Smooth muscle cell (in vitro differentiated cells): Measurements from ENCODE around the gene TRAF1. TPM values are rescaled to one million over a fixed set of nuclear protein-coding genes. Genes with fewer than 3 reads are reported as not detected.

Experiments
- DNase-seq: peaks from one replicate; lab custom pipeline; 2025; ENCODE audit not compliant: unreplicated experiment; lab: John Stamatoyannopoulos, UW
- H2AFZ ChIP-seq: fragments of 200-600 bp; sonication (generic); 2 replicates; pipeline ENCODE4 v1.6.0; 2016; ENCODE audit warnings: antibody characterized with exemption, low read depth, mild to moderate bottlenecking
- H3F3A ChIP-seq: fragments of 200-600 bp; sonication (generic); 2 replicates; pipeline ENCODE4 v1.6.0; 2017; ENCODE audit warnings: antibody characterized with exemption, low read depth
- H3K27ac ChIP-seq: fragments of 200-600 bp; sonication (generic); 2 replicates; pipeline ENCODE4 v1.5.1; 2016; ENCODE audit warnings: low read depth, mild to moderate bottlenecking
- H3K27me3 ChIP-seq: fragments of 200-600 bp; sonication (generic); 2 replicates; pipeline ENCODE4 v1.6.1; 2016; ENCODE audit warnings: low read depth, mild to moderate bottlenecking
- H3K36me3 ChIP-seq: fragments of 200-600 bp; sonication (generic); 2 replicates; pipeline ENCODE4 v1.5.1; 2016; ENCODE audit warnings: low read depth
- H3K4me1 ChIP-seq: fragments of 200-600 bp; sonication (generic); 2 replicates; pipeline ENCODE4 v1.5.1; 2016; ENCODE audit warnings: low read depth
- H3K4me2 ChIP-seq: fragments of 200-600 bp; sonication (generic); 2 replicates; pipeline ENCODE4 v1.6.0; 2016; ENCODE audit warnings: mild to moderate bottlenecking
- H3K4me3 ChIP-seq: fragments of 200-600 bp; sonication (generic); 2 replicates; pipeline ENCODE4 v1.5.1; 2016; ENCODE audit warnings: mild to moderate bottlenecking
- H3K79me2 ChIP-seq: fragments of 200-600 bp; sonication (generic); 2 replicates; pipeline ENCODE4 v1.6.0; 2016; ENCODE audit warnings: low read depth, mild to moderate bottlenecking
- H3K9ac ChIP-seq: fragments of 200-600 bp; sonication (generic); 2 replicates; pipeline ENCODE4 v1.6.0; 2016; ENCODE audit warnings: low read depth
- H3K9me3 ChIP-seq: fragments of 200-600 bp; sonication (generic); replicated peaks from 2 replicates; pipeline ENCODE4 v1.5.1; 2016; ENCODE audit warnings: low read depth
- H4K20me1 ChIP-seq: fragments of 200-600 bp; sonication (generic); 2 replicates; pipeline ENCODE4 v1.6.0; 2016; ENCODE audit warnings: low read depth
- WGBS: methylation state at CpG from one replicate; pipeline ENCODE4 v1.1.7; 2016; ENCODE audit warnings: low lambda C conversion rate; 5-methylcytosine and 5-hydroxymethylcytosine counted together
- polyA plus RNA-seq: library from polyadenylated mRNA; unstranded; fragments of >200 nt; fragmentation: Nextera tagmentation; extraction: Ambion mirVana; gene quantifications from 2 replicates; pipeline ENCODE4 v1.2.1, GENCODE V29; 2016
- total RNA-seq: library from RNA; depleted of rRNA; stranded (reverse); fragments of >200 nt; gene quantifications from 2 replicates; pipeline ENCODE4 v1.2.3, GENCODE V29; 2014
- TF ChIP-seq, protein P1 (sequence below): fragments of 200-600 bp; sonication (generic); IDR thresholded peaks from 2 replicates; pipeline ENCODE4 v1.5.1; 2017; ENCODE audit warnings: borderline replicate concordance, mild to moderate bottlenecking, antibody characterized with exemption; ENCODE audit not compliant: insufficient read depth, poor library complexity, severe bottlenecking

The TRAF1 gene, protein sequence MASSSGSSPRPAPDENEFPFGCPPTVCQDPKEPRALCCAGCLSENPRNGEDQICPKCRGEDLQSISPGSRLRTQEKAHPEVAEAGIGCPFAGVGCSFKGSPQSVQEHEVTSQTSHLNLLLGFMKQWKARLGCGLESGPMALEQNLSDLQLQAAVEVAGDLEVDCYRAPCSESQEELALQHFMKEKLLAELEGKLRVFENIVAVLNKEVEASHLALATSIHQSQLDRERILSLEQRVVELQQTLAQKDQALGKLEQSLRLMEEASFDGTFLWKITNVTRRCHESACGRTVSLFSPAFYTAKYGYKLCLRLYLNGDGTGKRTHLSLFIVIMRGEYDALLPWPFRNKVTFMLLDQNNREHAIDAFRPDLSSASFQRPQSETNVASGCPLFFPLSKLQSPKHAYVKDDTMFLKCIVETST
- total RNA-seq (5.4 and 5.9 TPM in 2 replicates), polyA plus RNA-seq (2.9 and 4.6 TPM in 2 replicates)

DNA sequence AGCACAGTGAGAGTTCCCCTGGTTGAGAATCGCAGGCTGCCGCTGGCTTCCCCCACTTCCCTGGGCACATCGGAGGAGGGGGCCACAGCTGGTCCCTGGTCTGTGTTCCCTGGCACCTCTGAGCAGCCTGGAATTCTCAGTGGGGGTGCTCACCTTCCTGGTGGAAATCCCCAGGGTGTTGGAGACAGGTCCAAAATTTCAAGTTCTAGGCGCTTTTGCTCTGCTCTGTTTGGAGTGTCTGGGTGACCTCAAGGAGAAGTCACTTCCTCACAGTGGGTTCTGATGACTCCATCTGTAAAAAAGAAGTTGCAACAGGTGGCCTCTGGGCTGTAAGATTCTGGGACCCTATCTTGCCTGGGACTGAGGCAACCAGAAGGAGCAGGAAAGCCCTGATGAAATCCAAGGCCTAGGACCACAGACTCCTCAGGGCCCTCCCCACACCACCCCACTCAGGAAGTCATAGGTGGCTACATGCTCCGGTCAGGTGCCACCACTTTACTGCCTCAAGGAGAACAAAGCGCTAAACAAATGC is at the start of gene TRAF1:
Gene TRAF1, minus strand, starts transcription at position 400 of the 532 bp plus-strand sequence. CDS start 721 bp downstream, outside the sequence.
- Histone ChIP-seq H3K9ac (peak within 1 kb of the TSS; percentile 86), H3K4me1 (peaks cover 30% of the 10 kb centered on the region), H3K79me2 (no peaks in the 10 kb centered on the region), H3K27me3 (no peaks in the 10 kb centered on the region), H4K20me1 (no peaks in the 10 kb centered on the region), H3K36me3 (no peaks in the 10 kb centered on the region), H3K9me3 (no peaks in the 10 kb centered on the region), H3K27ac (peak within 1 kb of the TSS; percentile 97), H3K4me2 (peak within 1 kb of the TSS; percentile 68), H2AFZ (no peak within 1 kb of the TSS), H3F3A (peaks cover 38% of the 10 kb centered on the region), H3K4me3 (no peak within 1 kb of the TSS)
- 59% methylated on average over 6 of the region's 6 CpGs for WGBS
- DNase-seq = no peak
- TF ChIP-seq, protein P1, sequence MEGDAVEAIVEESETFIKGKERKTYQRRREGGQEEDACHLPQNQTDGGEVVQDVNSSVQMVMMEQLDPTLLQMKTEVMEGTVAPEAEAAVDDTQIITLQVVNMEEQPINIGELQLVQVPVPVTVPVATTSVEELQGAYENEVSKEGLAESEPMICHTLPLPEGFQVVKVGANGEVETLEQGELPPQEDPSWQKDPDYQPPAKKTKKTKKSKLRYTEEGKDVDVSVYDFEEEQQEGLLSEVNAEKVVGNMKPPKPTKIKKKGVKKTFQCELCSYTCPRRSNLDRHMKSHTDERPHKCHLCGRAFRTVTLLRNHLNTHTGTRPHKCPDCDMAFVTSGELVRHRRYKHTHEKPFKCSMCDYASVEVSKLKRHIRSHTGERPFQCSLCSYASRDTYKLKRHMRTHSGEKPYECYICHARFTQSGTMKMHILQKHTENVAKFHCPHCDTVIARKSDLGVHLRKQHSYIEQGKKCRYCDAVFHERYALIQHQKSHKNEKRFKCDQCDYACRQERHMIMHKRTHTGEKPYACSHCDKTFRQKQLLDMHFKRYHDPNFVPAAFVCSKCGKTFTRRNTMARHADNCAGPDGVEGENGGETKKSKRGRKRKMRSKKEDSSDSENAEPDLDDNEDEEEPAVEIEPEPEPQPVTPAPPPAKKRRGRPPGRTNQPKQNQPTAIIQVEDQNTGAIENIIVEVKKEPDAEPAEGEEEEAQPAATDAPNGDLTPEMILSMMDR = no peak

DNA sequence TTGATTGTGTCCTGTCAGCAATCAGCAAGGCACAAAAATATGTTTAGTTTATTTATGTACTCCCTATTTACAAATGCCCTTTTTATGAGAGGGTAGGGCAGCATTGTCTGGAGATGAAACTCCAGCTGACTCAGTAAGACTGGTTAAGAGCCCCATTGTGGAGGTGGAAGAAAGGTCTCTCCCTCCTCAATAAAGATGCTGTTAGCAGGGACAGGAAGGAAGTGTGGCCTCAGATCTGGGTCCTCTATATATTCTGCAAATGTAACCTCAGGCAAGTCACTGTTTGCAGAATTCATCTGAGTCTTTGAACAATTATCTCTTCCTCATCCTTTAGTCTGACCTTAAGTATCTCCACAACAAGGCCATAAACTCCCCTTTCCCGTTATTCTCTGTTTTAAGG is 48.3 kb upstream of the TRAF1 start:
- H3K36me3 ChIP-seq = no peaks in the 10 kb centered on the region
- H3K27me3 ChIP-seq = no peaks in the 10 kb centered on the region
- 50% methylated on average over 1 of the region's 1 CpG for WGBS
- peaks cover 5% of the 10 kb centered on the region for H3K4me1 ChIP-seq
- H3K9ac ChIP-seq = no peak overlapping the region
- TF ChIP-seq, protein P1 = no peak
- peak overlapping the region; percentile 73 for H3K27ac ChIP-seq
- H3F3A ChIP-seq = peaks cover 4% of the 10 kb centered on the region
- H3K79me2 ChIP-seq = no peaks in the 10 kb centered on the region
- no peaks in the 10 kb centered on the region for H4K20me1 ChIP-seq
- H3K4me2 ChIP-seq = peak overlapping the region; percentile 56
- no peak overlapping the region for H3K4me3 ChIP-seq
- H2AFZ ChIP-seq = peak overlapping the region; percentile 20
- no peaks in the 10 kb centered on the region for H3K9me3 ChIP-seq
- DNase-seq = no peak

DNA sequence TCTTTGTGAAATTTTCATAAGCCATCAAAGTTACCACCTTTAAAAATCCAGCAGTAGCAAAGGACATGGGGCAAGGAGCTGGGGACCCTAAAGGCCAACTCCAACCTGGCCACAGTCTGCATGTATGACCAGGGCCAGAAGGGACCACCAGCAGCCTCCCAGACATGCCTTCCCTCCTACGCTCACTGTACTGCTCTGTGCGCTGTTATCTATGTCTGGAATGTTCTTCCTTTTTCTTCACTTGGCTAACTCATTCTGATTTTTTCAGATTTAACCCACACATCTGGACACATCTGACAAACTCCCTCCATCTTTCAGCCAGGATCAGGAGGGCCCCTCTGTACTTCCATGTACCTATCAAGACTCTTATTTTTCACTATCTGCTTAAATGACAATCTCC is 47.6 kb upstream of the TRAF1 start:
- Histone ChIP-seq H3K36me3 (no peaks in the 10 kb centered on the region), H4K20me1 (no peaks in the 10 kb centered on the region), H3K9me3 (no peaks in the 10 kb centered on the region), H3F3A (peaks cover 4% of the 10 kb centered on the region), H3K9ac (no peak overlapping the region), H3K4me1 (peaks cover 5% of the 10 kb centered on the region), H3K4me2 (peak overlapping the region; percentile 56), H3K27ac (peak overlapping the region; percentile 73), H3K79me2 (no peaks in the 10 kb centered on the region), H2AFZ (no peak overlapping the region), H3K27me3 (no peaks in the 10 kb centered on the region), H3K4me3 (no peak overlapping the region)
- TF ChIP-seq, protein P1 = no peak
- no peak for DNase-seq
- WGBS = 12% methylated on average over 2 of the region's 2 CpGs
